Stimulated activated CD8-positive, alpha-beta memory T cell treated with anti-CD3 and anti-CD28 coated beads, Interleukin-4, amount 100 ng/mL, for 4 hours (primary cell): ENCODE data around the gene CAMK2A.

ENCODE experiments used
- DNase-seq, 2 donors: peaks; one replicate each; pipeline ENCODE4 v3.0.0-alpha.2; 2020; ENCODE audit warnings: low read depth in 2 of 2, low spot score in 1 of 2

The CAMK2A gene

GRCh38 chr5:150189728-150190502, 99.7 kb downstream of the CAMK2A start, which contains the start of gene SLC6A7:
TSS of gene SLC6A7 (plus strand) at chr5:150190062. CDS start at chr5:150190328, 266 bp downstream.
- no peak for DNase-seq

GRCh38 chr5:150189326-150189725, 100.2 kb downstream of the CAMK2A start:
- DNase-seq: no peak

DNA sequence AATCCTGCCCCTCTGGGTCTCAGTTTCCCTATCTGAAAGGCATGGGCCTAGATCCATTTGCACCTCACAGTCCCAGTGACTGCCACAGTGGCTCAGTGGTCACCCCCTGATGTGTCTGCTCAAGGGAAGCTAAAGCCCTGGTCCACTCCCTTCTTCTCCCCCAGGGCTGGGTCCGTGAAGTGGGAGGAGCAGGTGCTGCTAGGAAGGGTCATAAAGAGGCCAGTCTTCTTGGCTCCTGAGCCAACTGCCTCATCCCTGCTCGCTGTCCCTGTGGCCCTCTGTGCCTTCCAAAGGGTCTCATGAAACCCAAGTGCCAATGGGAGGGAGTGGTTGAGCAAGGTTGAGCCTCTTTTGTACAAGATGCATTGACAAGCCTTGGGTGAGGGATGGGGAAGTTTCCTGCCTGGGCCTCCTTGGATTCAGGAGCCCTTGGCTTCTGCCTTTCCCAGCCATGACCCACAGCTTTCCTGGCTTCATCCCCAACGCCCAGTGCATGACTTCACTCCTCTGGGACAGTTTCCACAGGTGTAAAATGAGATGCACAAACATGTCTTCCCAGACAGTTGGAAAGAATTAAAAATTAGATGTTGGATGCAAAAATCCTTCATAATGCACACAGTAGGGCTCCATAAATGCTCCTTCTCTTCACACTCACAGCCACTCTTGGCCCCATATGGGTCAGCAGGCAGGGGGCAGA, 101.3 kb downstream of the CAMK2A start:
- DNase-seq: no peak

DNA sequence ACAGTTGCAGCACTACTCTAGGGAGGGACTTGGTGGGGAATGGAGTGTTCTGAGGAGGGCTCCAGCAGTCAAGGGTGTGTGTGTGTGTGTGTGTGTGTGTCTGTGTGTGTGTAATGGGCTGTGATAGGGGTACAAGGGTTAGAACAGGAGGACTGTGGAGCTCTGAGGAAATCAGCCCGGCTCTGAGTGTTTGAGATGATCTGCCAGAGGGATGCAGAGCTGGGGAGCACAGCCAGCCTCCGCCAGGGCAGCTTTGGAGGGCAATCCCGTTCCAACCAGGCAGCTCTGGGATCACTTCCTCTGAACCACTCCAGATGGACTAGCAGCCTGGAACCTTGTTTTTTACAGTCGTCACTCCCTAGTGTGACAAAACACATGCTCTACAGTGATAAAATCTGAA, 102.7 kb downstream of the CAMK2A start:
- no peak for DNase-seq

GRCh38 chr5:150186137-150186536, 103.4 kb downstream of the CAMK2A start:
- no peak for DNase-seq

DNA sequence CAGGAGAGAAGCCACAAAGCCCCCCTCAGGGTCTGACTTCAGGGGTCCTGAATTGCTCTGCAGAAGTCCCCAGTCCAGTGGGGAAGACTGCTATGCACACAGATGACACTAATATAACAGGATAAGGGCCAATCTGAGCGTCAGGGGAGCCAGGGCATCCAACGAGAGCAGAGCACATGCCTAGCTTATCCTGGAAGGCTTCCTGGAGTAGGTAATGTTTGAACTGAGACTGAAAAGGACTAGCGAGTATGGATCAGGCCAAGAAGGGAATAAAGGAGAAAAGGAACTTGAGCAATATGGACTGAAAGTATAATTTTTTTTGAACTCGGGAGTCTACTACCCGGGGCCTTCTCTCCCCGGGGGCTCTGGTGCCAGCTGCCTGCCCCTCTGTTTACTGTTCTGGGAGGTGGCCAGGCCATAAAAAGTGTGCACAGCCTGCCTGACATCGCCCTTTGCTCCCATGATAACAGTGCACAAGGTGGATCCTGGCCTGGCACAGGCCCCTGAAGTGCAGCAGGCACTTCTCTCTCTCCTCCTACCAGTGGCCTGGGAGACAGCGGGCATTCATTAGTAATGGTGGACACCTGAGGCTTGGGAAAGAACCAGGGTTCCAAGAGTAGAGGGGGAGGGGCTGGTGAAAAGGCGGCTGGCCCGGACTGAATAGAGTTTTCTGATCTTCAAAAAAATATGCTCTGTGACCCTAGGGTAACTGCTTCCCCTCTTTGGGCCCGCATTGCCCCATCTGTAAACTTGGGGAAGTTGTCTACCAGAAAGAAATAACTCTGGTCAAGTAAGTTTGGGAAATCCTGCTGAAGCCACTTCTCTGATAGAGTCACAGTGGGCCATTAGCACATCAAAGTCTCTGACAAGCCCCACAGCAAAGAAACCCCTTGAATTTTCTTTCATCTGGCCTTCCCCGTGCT, 104.3 kb downstream of the CAMK2A start:
- no peak for DNase-seq

DNA sequence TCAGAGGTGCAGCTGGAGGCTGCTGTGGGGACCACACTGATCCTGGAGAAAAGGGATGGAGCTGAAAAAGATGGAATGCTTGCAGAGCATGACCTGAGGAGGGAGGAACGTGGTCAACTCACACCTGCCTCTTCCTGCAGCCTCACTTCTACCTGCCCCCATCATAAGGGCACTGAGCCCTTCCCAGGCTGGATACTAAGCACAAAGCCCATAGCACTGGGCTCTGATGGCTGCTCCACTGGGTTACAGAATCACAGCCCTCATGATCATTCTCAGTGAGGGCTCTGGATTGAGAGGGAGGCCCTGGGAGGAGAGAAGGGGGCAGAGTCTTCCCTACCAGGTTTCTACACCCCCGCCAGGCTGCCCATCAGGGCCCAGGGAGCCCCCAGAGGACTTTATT, 105.6 kb downstream of the CAMK2A start:
- no peak for DNase-seq

DNA sequence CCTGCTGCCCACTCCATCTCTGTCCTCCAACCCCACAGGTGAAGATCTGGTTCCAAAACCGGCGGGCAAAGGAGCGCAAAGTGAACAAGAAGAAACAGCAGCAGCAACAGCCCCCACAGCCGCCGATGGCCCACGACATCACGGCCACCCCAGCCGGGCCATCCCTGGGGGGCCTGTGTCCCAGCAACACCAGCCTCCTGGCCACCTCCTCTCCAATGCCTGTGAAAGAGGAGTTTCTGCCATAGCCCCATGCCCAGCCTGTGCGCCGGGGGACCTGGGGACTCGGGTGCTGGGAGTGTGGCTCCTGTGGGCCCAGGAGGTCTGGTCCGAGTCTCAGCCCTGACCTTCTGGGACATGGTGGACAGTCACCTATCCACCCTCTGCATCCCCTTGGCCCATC, 106.1 kb downstream of the CAMK2A start:
- no peak for DNase-seq

DNA sequence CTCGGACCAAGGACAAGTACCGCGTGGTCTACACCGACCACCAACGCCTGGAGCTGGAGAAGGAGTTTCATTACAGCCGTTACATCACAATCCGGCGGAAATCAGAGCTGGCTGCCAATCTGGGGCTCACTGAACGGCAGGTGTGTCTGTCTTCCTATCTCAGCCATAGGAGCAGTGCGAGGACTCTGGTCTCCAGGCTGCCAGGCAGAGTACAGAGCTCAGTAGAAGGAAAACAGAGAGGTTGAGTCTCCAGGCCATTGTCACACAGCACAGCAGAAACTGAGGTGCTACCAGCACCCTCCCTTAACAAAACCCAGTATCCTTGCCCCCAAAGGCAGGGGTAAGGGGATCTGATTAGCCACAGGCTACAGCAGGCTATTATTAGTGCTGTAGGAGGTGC, 106.8 kb downstream of the CAMK2A start:
- no peak for DNase-seq

DNA sequence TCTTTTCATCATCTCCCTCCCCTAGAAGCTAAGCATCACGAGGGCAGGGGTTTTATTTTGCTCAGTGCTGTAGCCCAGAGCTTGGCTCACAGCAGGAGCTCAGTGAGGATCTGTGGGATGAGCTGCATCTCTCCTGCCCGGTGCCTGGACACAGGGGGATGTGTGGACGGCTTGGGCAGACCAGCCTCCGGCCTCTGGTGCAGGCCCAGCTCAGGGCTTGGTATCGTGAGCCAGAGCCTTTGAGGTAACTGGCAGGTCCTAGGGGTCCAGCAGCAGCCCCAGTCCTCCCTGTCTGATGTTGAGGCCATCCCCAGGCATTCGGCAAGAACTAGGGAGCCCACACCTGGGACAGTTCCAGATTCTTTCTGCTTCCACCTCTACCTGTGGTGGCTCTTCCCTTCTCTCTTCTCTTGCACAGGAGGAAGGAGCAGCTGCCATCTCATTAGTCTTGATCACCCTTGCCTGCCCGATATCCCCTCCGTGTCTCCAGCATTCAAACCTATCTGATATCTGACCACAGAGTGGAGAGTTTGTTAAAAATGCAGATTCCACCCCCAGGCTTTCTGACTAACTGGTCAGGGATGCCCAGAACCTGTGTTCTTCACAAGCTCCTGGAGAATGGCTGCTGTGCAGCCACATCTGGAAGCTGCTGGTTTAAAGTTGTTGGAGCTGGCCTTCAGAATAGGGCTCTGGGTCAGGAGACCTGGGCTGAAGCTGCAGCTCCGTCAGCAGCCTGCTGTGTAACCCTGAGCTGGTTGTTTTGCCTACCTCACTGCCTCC, 107.6 kb downstream of the CAMK2A start:
- DNase-seq: no peak

- DNase-seq: no peak
These were observed 108.5 kb downstream of the CAMK2A start for GRCh38 chr5:150181027-150181426.

GRCh38 chr5:150180241-150181026, 109.1 kb downstream of the CAMK2A start:
- DNase-seq: no peak

DNA sequence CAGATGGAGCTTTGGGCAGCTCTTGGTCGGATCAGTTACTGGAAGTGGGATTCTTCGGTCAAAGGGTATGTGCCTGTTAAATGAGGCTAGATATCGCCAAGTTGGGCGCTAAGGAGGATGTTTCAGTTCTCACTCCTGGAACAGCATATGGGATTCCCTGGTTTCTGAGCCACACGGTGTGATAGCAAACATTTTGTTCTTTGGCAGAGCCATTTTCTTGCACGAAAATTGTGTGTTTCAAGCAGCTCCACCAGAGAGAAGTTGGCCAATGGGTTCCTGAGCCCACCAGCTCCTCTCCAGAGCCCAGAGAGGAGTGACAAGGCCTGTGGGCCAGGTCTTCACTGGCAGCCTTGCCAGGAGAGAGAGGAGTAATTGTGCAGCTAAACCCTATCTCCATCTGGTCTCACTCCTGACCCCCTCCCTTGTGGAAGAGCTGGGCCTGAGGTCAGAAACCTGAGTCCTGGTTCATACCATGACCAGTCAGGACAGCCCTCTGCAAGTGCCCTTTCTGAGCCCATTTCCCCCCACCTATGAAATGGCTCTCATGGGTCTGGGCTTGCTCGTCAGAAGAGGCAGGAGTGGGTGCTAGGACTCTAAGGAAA, 110.5 kb downstream of the CAMK2A start:
- no peak for DNase-seq

GRCh38 chr5:150178262-150178661, 111.3 kb downstream of the CAMK2A start:
- DNase-seq: no peak

DNA sequence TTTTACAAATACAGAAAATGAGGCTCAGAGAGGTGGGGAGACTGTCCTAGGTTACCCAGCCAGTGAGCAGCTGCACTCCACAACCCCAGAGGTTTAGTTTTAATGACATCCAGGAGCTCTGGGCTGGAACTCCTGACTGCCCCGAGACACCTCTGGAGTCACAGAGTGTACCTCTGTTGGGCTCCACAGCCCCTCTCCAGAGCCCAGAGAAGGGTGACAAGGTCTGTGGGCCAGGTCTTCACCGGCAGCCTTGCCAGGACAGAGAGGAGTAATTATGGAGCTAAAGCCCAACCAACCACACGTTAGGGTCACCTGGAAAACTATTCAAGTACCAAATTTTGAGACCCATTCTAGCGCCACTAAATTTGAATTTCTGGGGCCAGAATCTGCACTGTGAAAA, 111.9 kb downstream of the CAMK2A start:
- DNase-seq: no peak

- DNase-seq: no peak
These were observed 112.7 kb downstream of the CAMK2A start for GRCh38 chr5:150176745-150177477.

DNA sequence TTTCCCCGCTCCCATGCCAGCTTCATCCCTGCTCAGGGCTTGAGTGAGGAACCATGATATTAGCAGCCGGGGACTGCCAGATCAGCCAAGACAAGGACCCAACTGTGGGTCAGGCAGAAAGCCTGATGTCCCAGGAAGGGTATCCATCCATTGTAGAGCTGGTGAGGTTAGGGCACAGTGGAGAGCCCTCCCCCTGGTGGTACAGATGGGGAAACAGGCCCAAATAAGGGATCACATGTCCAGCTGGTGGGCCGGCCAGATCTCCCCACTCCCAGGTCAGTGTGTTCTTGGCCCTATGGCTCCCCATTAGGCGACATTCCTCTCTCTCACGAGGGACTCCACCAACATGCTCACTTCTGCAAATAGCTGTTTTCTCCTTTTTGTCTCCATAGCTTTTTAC, 114.0 kb downstream of the CAMK2A start:
- DNase-seq: no peak

GRCh38 chr5:150175076-150175475, 114.5 kb downstream of the CAMK2A start:
- no peak for DNase-seq

DNA sequence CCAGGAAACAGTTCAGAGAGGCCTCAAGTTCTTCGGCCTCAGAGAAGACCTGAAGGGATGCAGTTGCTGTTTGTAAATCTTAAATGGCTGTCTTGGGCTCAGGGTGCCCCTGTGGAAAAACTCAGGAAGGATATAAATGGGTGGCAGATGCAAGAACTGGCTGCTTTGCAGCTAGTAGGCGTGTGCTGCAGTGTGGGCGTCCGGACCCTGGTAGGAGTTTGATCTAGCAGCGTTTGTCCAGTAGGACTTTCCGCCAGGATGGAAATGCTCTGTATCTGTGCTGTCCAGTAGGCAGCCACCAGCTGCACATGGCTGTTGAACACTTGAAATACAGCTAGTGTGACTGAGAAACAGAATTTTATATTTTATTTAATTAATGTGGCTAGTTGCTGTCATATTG, 115.3 kb downstream of the CAMK2A start:
- no peak for DNase-seq
